GM18526 (cell line): ENCODE results near the gene USP36.

ENCODE experiments used
- POLR2A ChIP-seq: IDR thresholded peaks from 3 replicates; pipeline ENCODE4 v1.6.1; 2011; ENCODE audit not compliant: insufficient read length; ENCODE audit errors: extremely low read depth

Gene USP36

DNA sequence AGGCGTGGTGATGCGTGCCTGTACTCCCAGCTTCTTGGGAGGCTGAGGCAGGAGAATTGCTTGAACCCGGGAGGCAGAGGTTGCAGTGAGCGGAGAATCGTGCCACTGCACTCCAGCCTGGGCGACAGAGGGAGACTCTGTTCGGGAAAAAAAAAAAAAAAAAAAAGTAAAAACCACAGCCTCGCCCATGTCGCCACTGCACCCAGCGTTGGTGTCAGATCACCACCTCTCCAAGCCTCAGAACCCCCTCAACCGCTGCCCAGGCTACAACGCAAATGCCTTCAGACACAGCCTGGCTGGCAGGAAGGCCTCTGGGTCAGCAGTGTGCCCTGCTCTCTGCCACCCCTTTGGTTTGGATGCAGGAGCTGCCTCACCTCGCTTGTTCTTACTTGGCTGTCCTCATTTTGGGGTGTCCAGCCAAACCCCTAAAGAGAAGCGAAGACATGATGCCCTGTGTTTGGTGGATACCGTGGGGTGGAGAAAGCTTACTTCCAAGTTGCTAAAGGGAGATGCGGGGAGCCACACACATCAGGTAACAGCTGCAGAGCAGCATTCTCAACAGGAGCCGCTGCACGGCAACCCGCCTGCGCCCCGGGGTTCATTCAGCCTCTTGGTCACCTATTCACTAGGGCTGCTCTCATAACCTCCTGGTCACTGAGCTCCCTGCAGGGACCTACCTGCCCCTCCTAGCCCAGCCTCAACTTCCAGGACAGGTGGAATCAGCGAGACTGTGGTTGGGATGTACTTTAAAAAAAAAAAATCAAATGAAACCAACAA, 45.6 kb downstream of the USP36 start:
- TF ChIP-seq POLR2A: no peak

GRCh38 chr17:78794399-78794798, 46.2 kb downstream of the USP36 start:
- TF ChIP-seq POLR2A: no peak

GRCh38 chr17:78793968-78794367, 46.6 kb downstream of the USP36 start:
- no peak for TF ChIP-seq POLR2A

- no peak for TF ChIP-seq POLR2A
Observed at GRCh38 chr17:78793415-78793814, 47.2 kb downstream of the USP36 start.

DNA sequence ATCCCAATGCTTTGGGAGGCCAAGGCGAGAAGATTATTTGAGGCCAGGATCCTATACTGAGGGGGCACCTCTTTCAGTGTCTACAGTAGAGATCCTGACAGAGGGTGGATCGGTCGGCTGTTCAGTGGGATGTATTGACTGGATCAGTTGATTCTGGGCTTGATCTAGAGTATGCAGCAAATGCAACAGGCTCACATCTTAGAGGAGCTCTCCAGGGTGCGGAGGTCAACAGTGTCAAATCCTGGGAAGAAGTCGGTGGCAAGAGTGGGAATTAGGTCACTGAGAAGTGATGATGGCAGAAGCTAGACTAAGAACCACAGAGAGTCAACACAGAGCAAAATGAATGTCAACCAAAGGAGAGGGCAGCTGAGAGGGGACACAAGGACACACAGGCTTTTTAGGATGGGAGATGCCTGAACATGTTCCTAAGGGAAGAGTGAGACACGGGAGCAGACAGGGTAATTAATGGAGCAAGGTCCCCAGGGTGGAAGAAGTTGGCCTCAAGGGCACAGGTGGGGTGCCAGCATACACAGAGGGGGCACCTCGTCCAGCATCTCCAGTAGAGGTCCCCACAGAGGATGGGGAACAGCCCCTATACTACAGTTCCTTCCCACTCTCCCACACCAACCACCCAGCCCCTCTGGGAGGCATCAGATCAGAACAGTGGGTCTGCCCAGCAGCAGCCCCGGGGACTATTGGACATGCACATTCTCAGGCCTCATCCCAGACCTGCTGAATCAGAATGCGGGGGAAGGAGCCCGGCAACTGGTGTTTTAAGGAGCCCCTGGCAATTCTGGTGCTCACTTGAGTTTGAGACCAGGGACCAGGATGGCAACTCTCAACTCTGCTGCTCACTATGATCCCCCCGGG, 48.5 kb downstream of the USP36 start:
- no peak for TF ChIP-seq POLR2A

DNA sequence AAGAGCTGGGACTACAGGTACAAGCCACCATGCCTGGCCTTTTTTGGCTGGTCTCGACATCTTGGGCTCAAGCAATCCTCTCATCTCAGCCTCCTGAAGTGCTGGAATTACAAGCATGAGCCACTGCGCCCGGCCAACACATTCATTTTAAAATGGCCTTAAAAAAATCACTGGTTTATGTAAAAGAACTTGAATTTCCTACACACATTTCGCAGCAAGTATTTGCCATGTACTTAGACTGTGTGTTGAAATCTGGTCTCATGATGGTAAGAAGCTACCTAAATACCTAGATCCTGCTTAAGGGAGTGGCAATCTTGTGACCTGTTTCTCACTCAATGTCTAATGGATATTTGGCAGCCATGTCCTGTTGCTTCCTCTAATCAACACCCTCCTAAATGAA, 50.1 kb downstream of the USP36 start:
- no peak for TF ChIP-seq POLR2A

- no peak for TF ChIP-seq POLR2A
Observed at GRCh38 chr17:78789663-78790181, 50.9 kb downstream of the USP36 start.

GRCh38 chr17:78789149-78789662, 51.4 kb downstream of the USP36 start:
- no peak for TF ChIP-seq POLR2A

- no peak for TF ChIP-seq POLR2A
Observed at GRCh38 chr17:78788451-78788850, 52.2 kb downstream of the USP36 start.

- TF ChIP-seq POLR2A: no peak
Observed at GRCh38 chr17:78787444-78787843, 53.2 kb downstream of the USP36 start.

- TF ChIP-seq POLR2A: no peak
Observed at GRCh38 chr17:78785663-78786057, 55.0 kb downstream of the USP36 start.

DNA sequence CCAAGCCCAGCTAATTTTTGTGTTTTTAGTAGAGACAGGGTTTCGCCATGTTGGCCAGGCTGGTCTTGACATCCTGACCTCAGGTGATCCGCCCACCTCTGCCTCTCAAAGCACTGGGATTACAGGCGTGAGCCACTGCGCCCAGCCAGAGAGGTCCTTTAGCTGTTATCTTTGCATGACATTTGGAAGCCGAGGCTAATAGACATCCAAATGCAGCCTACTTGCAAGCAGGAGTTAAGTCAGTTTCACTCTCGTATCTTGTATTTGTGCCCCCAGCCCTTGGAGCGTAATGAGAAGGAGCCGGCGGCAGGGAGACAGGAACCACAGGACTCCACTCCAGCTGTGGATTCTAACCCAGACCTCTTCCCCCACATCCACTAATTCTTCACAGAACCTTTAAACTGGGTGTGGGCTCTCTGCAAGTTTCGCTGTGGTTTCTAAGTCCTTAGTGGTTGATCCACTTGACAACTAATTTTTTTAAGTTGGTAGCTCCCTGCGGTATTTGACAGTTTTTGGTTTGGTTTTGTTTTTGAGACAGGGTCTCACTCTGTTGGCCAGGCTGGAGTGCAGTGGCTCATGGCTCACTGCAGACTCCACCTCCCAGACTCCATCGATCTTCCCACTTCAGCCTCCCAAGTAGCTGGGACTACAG, 55.5 kb downstream of the USP36 start:
- TF ChIP-seq POLR2A: no peak

GRCh38 chr17:78784352-78784751, 56.3 kb downstream of the USP36 start:
- TF ChIP-seq POLR2A: no peak

DNA sequence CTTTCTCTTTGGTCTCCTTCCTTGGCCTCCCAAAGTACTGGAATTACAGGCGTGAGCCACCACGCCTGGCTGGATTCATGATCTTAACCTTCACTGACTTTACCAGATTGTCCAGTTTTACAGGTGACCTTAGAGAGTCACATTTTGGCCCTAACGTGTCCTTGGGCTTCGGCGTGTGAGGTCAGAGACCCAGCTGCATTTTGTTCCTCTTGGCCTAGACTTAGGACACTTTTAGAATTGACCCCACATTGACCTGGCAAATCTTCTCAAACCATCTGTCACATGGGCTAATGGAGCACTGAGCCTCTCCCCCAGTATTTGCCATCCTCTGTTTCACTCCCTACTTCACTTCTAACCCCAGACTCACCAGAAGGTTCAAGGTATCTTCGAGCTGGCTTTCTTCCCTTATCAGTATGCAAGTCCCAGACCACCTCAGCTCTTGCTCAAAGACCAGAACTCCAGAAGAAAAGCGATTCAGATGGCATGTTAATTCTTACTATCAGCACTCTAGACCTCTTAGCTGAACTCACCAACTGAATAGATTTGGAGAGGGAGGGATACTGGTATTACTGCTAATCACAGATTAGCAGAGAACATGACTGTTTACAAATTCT, 56.8 kb downstream of the USP36 start:
- TF ChIP-seq POLR2A: no peak

DNA sequence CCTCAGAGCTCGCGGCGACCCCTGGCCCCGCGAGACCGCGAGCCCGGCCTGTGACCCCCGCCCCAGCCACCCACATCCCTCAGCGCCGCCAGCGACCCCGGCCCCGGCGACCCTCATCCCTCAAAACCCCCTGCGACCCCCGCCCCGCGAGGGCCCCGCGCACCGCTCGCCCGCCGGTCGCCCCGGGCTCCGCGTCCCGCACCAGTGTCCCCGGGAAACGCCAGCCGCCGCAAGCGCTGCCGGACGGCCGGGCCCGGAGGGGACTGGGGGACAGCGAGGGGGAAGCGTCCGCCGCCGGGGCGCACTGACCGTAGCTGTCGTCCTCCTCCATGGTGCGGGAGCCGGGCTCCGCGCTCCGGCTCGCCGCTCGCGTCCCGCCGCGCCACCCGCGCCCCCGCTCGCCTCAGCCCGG, 58.7 kb downstream of the USP36 start, which contains the start of gene CYTH1:
Gene CYTH1, minus strand, starts transcription at position 381 of the 412 bp plus-strand sequence. Its CDS starts 50 bp downstream, at position 331.
- TF ChIP-seq POLR2A: peak; percentile 29
